CD14-positive monocyte (primary cell): ENCODE data around the gene PPM1B. TPM values are rescaled to one million over a fixed set of nuclear protein-coding genes. Genes with fewer than 3 reads are reported as not detected.

Source experiments
- DNase-seq, 3 donors: peaks; one replicate each; pipeline ENCODE4 v3.0.0-alpha.2; 2011 to 2022
- H2AFZ ChIP-seq: 2 replicates; pipeline ENCODE4 v1.6.0; 2012; ENCODE audit warnings: mild to moderate bottlenecking, low read depth, low read length, inconsistent platforms; ENCODE audit not compliant: insufficient read depth, poor library complexity, severe bottlenecking
- H3K27ac ChIP-seq, 2 donors: 1 replicate in 1 of 2; 2 replicates in 1 of 2; pipeline ENCODE4 v1.5.1; 2012 to 2013; ENCODE audit warnings: low read length in 2 of 2, control low read depth in 1 of 2, inconsistent platforms in 1 of 2, low read depth in 1 of 2, mild to moderate bottlenecking in 1 of 2
- H3K27me3 ChIP-seq, 2 donors: one replicate each; pipeline versions ENCODE4 v1.6.0 to v1.6.1; 2011 to 2013; ENCODE audit warnings: low read length in 2 of 2; ENCODE audit not compliant: control insufficient read depth in 2 of 2, insufficient read depth in 2 of 2
- H3K36me3 ChIP-seq, 2 donors: replicated peaks in 1 of 2; 1 replicate in 1 of 2; 2 replicates in 1 of 2; pipeline versions ENCODE4 v1.5.1 to v1.6.1; 2012 to 2013; ENCODE audit warnings: low read length in 2 of 2, control low read depth in 1 of 2, inconsistent platforms in 1 of 2, mild to moderate bottlenecking in 1 of 2; ENCODE audit not compliant: insufficient read depth in 2 of 2, control insufficient read depth in 1 of 2
- H3K4me1 ChIP-seq, 2 donors: 1 replicate in 1 of 2; 2 replicates in 1 of 2; pipeline versions ENCODE4 v1.5.1 to v1.6.1; 2012 to 2013; ENCODE audit warnings: low read length in 2 of 2, control low read depth in 1 of 2, inconsistent platforms in 1 of 2, mild to moderate bottlenecking in 1 of 2, moderate library complexity in 1 of 2; ENCODE audit not compliant: insufficient read depth in 2 of 2, control insufficient read depth in 1 of 2
- H3K4me2 ChIP-seq: replicated peaks from 2 replicates; pipeline ENCODE3; 2012; ENCODE audit warnings: low read length, moderate library complexity, mild to moderate bottlenecking; ENCODE audit not compliant: poor library complexity, severe bottlenecking; ENCODE audit errors: extremely low read depth
- H3K4me3 ChIP-seq, 3 experiments: fragments of 200-600 bp in 1 of 3; sonication (generic) in 1 of 3; replicated peaks in 1 of 3; 1 replicate in 2 of 3; 2 replicates in 1 of 3; pipeline ENCODE4 v1.5.1; 2011 to 2013; ENCODE audit warnings: low read length in 3 of 3, mild to moderate bottlenecking in 3 of 3, control low read depth in 2 of 3, low read depth in 2 of 3, inconsistent platforms in 1 of 3, moderate library complexity in 1 of 3
- H3K79me2 ChIP-seq: 2 replicates; pipeline ENCODE4 v1.6.0; 2012; ENCODE audit warnings: mild to moderate bottlenecking, control low read depth, inconsistent platforms, low read length, moderate library complexity; ENCODE audit not compliant: insufficient read depth
- H3K9ac ChIP-seq: 2 replicates; pipeline ENCODE4 v1.6.0; 2017; ENCODE audit warnings: low read length, mild to moderate bottlenecking; ENCODE audit not compliant: insufficient read depth, poor library complexity, severe bottlenecking
- H3K9me3 ChIP-seq, 2 donors: replicated peaks in 1 of 2; 1 replicate in 1 of 2; 2 replicates in 1 of 2; pipeline versions ENCODE4 v1.5.1 to v1.6.1; 2012 to 2013; ENCODE audit warnings: low read length in 2 of 2, control low read depth in 1 of 2; ENCODE audit not compliant: control insufficient read depth in 1 of 2, insufficient read depth in 1 of 2
- H4K20me1 ChIP-seq: 2 replicates; pipeline ENCODE4 v1.6.0; 2012; ENCODE audit warnings: mild to moderate bottlenecking, low read length, control low read depth, moderate library complexity; ENCODE audit not compliant: insufficient read depth
- H3K27ac Mint-ChIP-seq, 7 donors: one replicate each; pipeline ENCODE4 v1.8.0; 2020; ENCODE audit warnings: mild to moderate bottlenecking in 7 of 7, mixed read lengths in 7 of 7, moderate library complexity in 6 of 7, inconsistent platforms in 2 of 7
- H3K27me3 Mint-ChIP-seq, 3 donors: one replicate each; pipeline ENCODE4 v1.8.0; 2021 to 2022; ENCODE audit warnings: low read depth in 3 of 3, mild to moderate bottlenecking in 3 of 3, mixed read lengths in 3 of 3, moderate library complexity in 3 of 3, inconsistent platforms in 1 of 3
- H3K36me3 Mint-ChIP-seq, 2 donors: one replicate each; pipeline ENCODE4 v1.8.0; 2020; ENCODE audit warnings: mixed read lengths in 2 of 2, inconsistent platforms in 1 of 2, mild to moderate bottlenecking in 1 of 2
- H3K4me1 Mint-ChIP-seq: one replicate; pipeline ENCODE4 v1.8.0; 2020; ENCODE audit warnings: mild to moderate bottlenecking, mixed read lengths
- H3K4me3 Mint-ChIP-seq, 2 donors: one replicate each; pipeline ENCODE4 v1.8.0; 2020; ENCODE audit warnings: mild to moderate bottlenecking in 2 of 2, mixed read lengths in 2 of 2, moderate library complexity in 1 of 2
- H3K9me3 Mint-ChIP-seq, 7 donors: one replicate each; pipeline ENCODE4 v1.8.0; 2020 to 2022; ENCODE audit warnings: mixed read lengths in 7 of 7, mild to moderate bottlenecking in 6 of 7, moderate library complexity in 6 of 7, inconsistent platforms in 2 of 7
- CTCF ChIP-seq: fragments of 200-600 bp; IDR thresholded peaks from one replicate; pipeline ENCODE4 v1.8.0; 2022; ENCODE audit warnings: antibody characterized with exemption, mild to moderate bottlenecking
- WGBS: methylation state at CpG from one replicate; pipeline ENCODE4 v1.1.5; 2013; ENCODE audit warnings: missing lambda C conversion rate; ENCODE audit not compliant: insufficient coverage; 5-methylcytosine and 5-hydroxymethylcytosine counted together
- intact Hi-C, 2 donors: fragments of 100-400 bp; cut with micrococcal nuclease; formaldehyde crosslinking; loops; one replicate each; pipeline versions ENCODE4 v1.15.0 to v1.15.1; 2023
- polyA plus RNA-seq, 3 donors: library from polyadenylated mRNA; depleted of rRNA in 1 of 3; unstranded in 2 of 3; stranded (reverse) in 1 of 3; fragments of 300-500 nt in 2 of 3; fragments of >200 nt in 1 of 3; fragmentation: Illumina TruSeq in 2 of 3; gene quantifications; 1 replicate in 2 of 3; 2 replicates in 1 of 3; pipeline ENCODE4 v1.2.3, GENCODE V29; 2012 to 2021

PPM1B gene
- polyA plus RNA-seq, 3 donors: 17.7 to 34.6 (median 24.9) TPM

GRCh38 chr2:44271296-44271695, 102.6 kb downstream of the PPM1B start:
- no peaks in the 10 kb centered on the region for H3K79me2 ChIP-seq
- H3K4me2 ChIP-seq: no peak overlapping the region
- Mint-ChIP-seq H3K27ac (no peak overlapping the region), H3K9me3 (peaks cover 0 to 6% (median 3%) of the 10 kb centered on the region in 7 donors), H3K36me3 (no peaks in the 10 kb centered on the region), H3K27me3 (peaks cover 0 to 1% (median 0%) of the 10 kb centered on the region in 3 donors), H3K4me3 (no peak overlapping the region), H3K4me1 (no peaks in the 10 kb centered on the region)
- H4K20me1 ChIP-seq: no peaks in the 10 kb centered on the region
- intact Hi-C loops: no loop called here
- no peak overlapping the region for H3K9ac ChIP-seq
- no peaks in the 10 kb centered on the region for H3K27me3 ChIP-seq
- peaks cover 0 to 4% of the 10 kb centered on the region in 2 donors for H3K9me3 ChIP-seq
- no peak for DNase-seq
- H3K4me1 ChIP-seq: no peaks in the 10 kb centered on the region
- H3K36me3 ChIP-seq: no peaks in the 10 kb centered on the region
- WGBS: 93% methylated on average over 6 of the region's 7 CpGs
- TF ChIP-seq CTCF: no peak
- no peak overlapping the region for H3K4me3 ChIP-seq
- no peak overlapping the region for H3K27ac ChIP-seq
- H2AFZ ChIP-seq: no peak overlapping the region

- WGBS: 100% methylated on average over 2 of the region's 3 CpGs
- no peak for TF ChIP-seq CTCF
- H3K27ac Mint-ChIP-seq: no peak overlapping the region
These were observed 104.4 kb downstream of the PPM1B start for GRCh38 chr2:44273076-44273475.

More at GRCh38 chr2:44273076-44273475, 104.4 kb downstream of the PPM1B start:
- intact Hi-C loops: no loop called here
- Histone ChIP-seq H3K79me2 (no peaks in the 10 kb centered on the region), H2AFZ (no peak overlapping the region), H3K27ac (no peak overlapping the region), H4K20me1 (no peaks in the 10 kb centered on the region), H3K9ac (no peak overlapping the region), H3K4me2 (no peak overlapping the region), H3K36me3 (no peaks in the 10 kb centered on the region), H3K9me3 (peaks cover 0 to 4% of the 10 kb centered on the region in 2 donors), H3K27me3 (no peaks in the 10 kb centered on the region), H3K4me1 (no peaks in the 10 kb centered on the region), H3K4me3 (no peak overlapping the region)
- Mint-ChIP-seq H3K9me3 (peaks cover 0 to 6% (median 3%) of the 10 kb centered on the region in 7 donors), H3K4me1 (no peaks in the 10 kb centered on the region), H3K36me3 (no peaks in the 10 kb centered on the region), H3K27me3 (no peaks in the 10 kb centered on the region), H3K4me3 (no peak overlapping the region)
- no peak for DNase-seq
